ENCODE results near the gene PKD2L1. TPM values are rescaled to one million over a fixed set of nuclear protein-coding genes. Genes with fewer than 3 reads are reported as not detected.

Gene PKD2L1
- total and polyA plus RNA-seq, 2 of the 8 experiments (the other 6 are each of a cell fraction or from before 2014, with no cell fraction given): 0.20 to 0.33 TPM

- 79% methylated on average over 3 of the region's 3 CpGs; no CpG with 5 or more reads in 1 of the 2 experiments for WGBS, 2 experiments (ENCODE audit: extremely low coverage in 1 of 2, insufficient coverage in 1 of 2, insufficient read length in 1 of 2, insufficient replicate concordance in 2 of 2, low coverage in 1 of 2, low lambda C conversion rate in 2 of 2, missing lambda C conversion rate in 1 of 2)
- Histone ChIP-seq H3K4me2 (ENCODE audit: insufficient read depth in 1 of 2, low read depth in 2 of 2, low read length in 2 of 2) (no peak overlapping the region), H2BK120ac (replicated peaks; ENCODE audit: low read depth, low read length) (no peak overlapping the region), H4K8ac (ENCODE audit: extremely low read depth, insufficient read depth, low read length) (no peak overlapping the region), H3K4me1 (replicated peaks in 1 of 4; ENCODE audit: control insufficient read depth in 3 of 4, insufficient read depth in 4 of 4, low read length in 3 of 4) (peaks cover 0 to 5% (median 2%) of the 10 kb centered on the region in 4 experiments; a peak in 3 of 7 replicates), H3K36me3 (ENCODE audit: control insufficient read depth in 2 of 4, insufficient read depth in 4 of 4, low read length in 3 of 4) (no peaks in the 10 kb centered on the region), H3K27me3 (replicated peaks in 1 of 4; ENCODE audit: control insufficient read depth in 3 of 4, extremely low read depth in 1 of 4, insufficient read depth in 3 of 4, low read length in 3 of 4) (no peaks in the 10 kb centered on the region), H4K91ac (replicated peaks; ENCODE audit: insufficient read length, low read length) (no peak overlapping the region), H3K18ac (ENCODE audit: extremely low read depth, low read length) (no peak overlapping the region), H3K79me1 (ENCODE audit: low read depth, low read length) (no peaks in the 10 kb centered on the region), H3K27ac (ENCODE audit: low read depth, low read length) (no peak overlapping the region), H3K23ac (ENCODE audit: insufficient read length) (no peak overlapping the region), H4K5ac (ENCODE audit: insufficient read length, low read depth, low read length) (no peak overlapping the region), H3K56ac (replicated peaks; ENCODE audit: insufficient read length, low read depth, low read length) (no peak overlapping the region), H2AK5ac (ENCODE audit: low read depth, low read length) (no peak overlapping the region), H3K9me3 (ENCODE audit: insufficient read depth in 2 of 2, low read depth in 1 of 2, low read length in 1 of 2) (no peaks in the 10 kb centered on the region), H2BK20ac (ENCODE audit: low read length) (no peak overlapping the region), H3K14ac (ENCODE audit: insufficient read length) (no peak overlapping the region), H3K4me3 (ENCODE audit: extremely low read depth in 1 of 4, insufficient read depth in 2 of 4, low read depth in 3 of 4, low read length in 4 of 4) (no peak overlapping the region), H2BK15ac (ENCODE audit: low read length) (no peak overlapping the region), H3K23me2 (ENCODE audit: low read depth, low read length) (peaks cover 3% of the 10 kb centered on the region), H3K9ac (replicated peaks in 1 of 4; ENCODE audit: extremely low read depth in 1 of 4, low read depth in 3 of 4, low read length in 3 of 4) (no peak overlapping the region), H3K4ac (replicated peaks; ENCODE audit: insufficient read length, low read depth, low read length) (no peak overlapping the region), H2AFZ (ENCODE audit: low read length) (no peak overlapping the region), H2BK5ac (ENCODE audit: low read depth, low read length) (no peak overlapping the region), H2BK12ac (ENCODE audit: low read depth, low read length) (0 out of 2 replicates have a peak overlapping the region, but pooled peaks have one; percentile 12), H3K79me2 (ENCODE audit: control insufficient read depth in 1 of 2, insufficient read depth in 2 of 2, low read length in 2 of 2) (no peaks in the 10 kb centered on the region), H4K20me1 (replicated peaks in 1 of 2; ENCODE audit: control insufficient read depth in 1 of 2, insufficient read depth in 2 of 2, low read length in 2 of 2) (no peaks in the 10 kb centered on the region)
- ChIA-PET CTCF (ENCODE audit: partially characterized antibody) (interaction anchor here (1.1 to 1.5 kb wide), 3 partner anchors 138 to 227 kb away, joined by 3 to 4 read pairs (median 4); no protein-coding TSS in a partner anchor), POLR2A (ENCODE audit: partially characterized antibody) (interaction anchor here (0.6 to 1.1 kb wide), 2 partner anchors 13 to 85 kb away, joined by 3 to 4 read pairs; no protein-coding TSS in a partner anchor)
- DNase-seq (ENCODE audit: low read depth in 1 of 2, low spot score in 2 of 2): no peak
- no peak for FAIRE-seq
- TF ChIP-seq TBP (IDR thresholded peaks at IDR 0.05; ENCODE audit: low read depth, low read length) (no peak), SRF (IDR thresholded peaks at IDR 0.05; ENCODE audit: low read depth, low read length) (no peak), EGR1 (IDR thresholded peaks at IDR 0.05; ENCODE audit: borderline replicate concordance, low read depth, low read length) (no peak), RFX5 (IDR thresholded peaks at IDR 0.05; ENCODE audit: borderline replicate concordance, low read depth, low read length) (no peak)
Measured at GRCh38 chr10:100291356-100291755, 38.7 kb downstream of the PKD2L1 start.

All from H1 (cell line).